ENCODE measurements around the gene SNCB.
A peak's percentile ranks its signal among the peaks of the same experiment; 100 is the strongest.
"Not testable (repeated sequence)": the region's sequence is repeated elsewhere in the genome, so short reads cannot be mapped to it uniquely, and the experiment has no call there.

The SNCB gene

DNA sequence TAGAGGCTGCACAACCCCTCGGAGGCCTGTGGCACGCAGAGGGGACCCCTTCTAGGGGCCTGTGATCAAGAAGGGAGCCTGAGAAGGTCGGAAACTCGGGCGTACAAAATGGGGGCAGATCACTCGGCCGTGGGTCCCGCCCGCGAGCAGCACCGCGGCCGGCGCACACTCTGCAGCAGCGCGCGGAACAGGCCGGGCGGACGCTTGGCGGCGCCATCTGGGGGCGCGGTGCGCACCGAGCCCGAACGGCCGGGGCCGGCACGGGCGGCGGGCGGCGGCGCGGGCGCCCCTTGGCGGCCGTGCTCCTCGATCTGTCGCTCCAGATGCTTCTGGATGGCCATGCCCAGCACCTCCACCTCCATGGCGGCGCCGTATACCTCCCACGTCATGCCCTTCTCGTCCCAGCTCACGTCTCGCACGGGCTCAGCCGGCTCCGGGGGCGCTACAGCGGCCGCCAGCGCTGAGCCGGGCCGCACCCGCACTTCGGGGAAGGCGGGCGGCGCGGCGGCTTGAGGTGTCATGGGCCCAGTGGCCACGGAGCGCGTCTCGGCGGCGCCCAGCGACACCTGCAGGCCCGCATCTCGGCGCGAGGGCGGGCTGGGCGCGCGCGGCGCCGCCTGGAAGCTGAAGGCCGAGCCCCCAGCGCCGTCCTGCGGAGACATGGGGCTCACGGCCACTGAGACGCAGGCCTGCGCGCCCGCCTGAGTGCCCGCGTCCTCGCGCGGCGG, 33.5 kb downstream of the SNCB start:
- DNase-seq, result no peak

DNA sequence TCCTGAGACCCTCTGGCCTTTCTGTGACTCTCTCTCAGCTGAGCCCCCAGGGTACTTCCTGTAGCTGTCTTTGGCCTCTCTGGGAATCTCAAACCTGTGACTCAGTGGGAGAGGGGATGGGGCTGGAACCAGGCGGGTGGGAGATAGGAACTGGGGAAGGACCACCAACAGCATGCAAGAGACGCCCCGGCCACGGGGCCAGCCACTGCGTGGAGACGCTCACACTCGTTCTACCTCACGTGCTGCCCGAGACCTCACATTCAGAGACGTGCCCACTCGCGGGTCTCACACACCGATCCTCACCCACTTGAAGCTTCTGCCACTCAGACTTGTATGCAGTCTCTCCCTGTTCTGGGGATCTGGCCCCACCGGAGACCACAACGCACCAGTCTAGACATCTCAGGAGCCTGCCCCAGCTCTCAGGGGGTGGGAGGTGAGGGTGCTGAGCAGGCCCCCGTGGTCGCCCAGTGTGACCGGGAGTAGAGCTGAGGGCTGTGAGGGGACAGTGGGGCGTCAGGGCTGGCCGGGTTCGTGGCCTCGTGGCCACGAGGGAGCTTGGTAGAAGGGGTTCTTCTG, 34.2 kb downstream of the SNCB start:
- no peak for DNase-seq

GRCh38 chr5:176595386-176595943, 34.9 kb downstream of the SNCB start:
- no peak for DNase-seq

DNA sequence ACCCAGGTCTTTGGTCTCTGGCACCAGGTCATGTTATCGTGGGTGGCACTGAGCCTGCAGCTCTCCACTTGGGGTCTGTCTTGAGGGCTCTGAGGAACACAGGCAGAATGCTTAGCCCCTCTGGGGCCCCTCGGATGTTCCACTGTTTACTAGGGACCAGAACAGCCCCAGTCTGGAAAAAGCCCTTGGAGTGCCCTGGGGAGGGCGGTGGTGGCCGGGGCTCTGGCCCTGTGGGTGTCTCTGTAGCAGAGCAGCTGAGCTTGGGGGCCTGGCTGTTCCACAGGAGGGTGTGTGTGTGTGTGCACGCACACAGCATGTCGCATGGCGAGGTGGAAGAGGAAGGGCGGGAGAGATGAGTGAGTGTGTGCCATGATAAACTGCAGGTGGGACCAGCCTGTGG, 35.8 kb downstream of the SNCB start:
- DNase-seq, result no peak

DNA sequence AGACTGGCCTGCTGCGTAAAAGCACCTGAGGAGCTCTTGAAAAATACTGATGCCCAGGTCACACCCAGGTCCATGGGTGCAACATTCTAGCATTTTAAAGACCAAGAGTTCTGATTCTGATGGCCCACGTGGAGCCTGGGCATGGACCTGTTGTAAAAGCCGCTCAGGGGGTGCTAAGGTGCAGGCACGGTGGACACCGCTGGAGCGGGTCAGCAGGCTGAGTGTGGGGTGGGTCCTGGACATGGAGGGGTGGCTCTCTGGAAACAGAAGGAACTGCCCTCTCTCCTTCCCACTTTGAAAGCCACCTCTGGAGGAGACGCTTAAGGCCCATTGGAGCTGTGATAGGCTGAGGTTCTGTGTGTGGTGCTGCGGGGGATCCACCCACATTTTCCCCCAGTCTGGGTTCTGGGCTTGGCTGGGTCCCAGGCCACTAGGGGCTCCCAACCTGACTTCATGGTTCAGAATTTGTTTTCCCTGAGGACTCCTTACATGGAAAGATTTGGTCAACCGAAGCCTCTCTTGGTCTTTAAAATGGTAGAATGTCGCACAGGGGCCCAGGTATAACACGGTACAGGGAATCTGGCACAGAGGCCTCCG, 37.0 kb downstream of the SNCB start:
- DNase-seq, result no peak

- DNase-seq, result no peak
These were observed 37.8 kb downstream of the SNCB start for GRCh38 chr5:176592573-176592972.

GRCh38 chr5:176591667-176592066, 38.7 kb downstream of the SNCB start:
- not testable (repeated sequence) for DNase-seq

- peak; percentile 6 for DNase-seq
These were observed 40.2 kb downstream of the SNCB start for GRCh38 chr5:176590035-176590717.

DNA sequence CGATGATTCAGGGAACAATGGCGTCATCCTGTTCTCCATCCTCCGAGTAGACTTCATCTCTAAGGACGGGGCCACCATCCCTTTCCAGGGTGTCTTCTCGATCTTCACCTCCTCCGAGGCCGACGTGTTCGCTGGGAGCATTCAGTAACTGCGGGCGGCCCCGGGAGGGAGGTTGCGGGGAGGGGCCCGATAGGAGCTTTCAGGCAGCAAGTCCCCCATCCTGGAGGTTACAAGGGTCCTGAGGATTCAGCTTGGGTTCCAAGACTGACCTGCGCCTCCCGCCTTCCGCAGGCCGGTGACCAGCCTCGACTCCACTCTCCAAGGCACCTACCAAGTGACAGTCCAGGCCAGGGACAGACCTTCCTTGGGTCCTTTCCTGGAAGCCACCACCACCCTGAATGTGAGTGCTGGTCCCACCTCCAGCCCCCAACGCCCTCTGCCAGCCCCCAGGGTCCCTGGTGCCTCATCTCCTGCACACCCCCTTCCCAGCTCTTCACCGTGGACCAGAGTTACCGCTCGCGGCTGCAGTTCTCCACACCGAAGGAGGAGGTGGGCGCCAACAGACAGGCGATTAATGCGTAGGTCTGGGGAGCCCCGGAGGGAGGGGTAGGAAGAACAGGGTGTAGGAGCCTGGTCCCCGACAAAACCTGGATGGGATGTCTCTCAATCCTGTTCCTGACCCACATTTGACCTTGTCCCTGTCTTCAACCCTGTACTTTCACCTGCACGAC, 41.1 kb downstream of the SNCB start:
- DNase-seq, result no peak

DNA sequence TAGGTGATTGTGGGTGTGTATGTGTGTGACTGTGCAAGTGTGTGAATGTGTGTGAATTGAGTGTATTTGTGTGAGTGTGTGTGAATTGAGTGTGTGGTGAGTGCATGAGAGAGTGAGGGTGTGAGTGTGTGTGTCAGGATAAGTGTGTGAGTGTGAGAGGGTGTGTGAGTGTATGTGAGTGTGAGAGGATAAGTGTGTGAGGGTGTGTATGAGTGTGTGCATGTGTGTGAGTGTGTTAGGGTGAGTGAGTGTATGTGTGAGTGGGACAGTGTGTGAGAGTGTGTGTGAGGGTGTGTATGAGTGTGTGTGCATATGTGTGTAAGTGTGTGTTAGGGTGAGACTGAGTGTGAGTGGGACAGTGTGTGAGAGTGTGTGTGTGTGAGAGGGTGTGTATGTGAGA, 42.0 kb downstream of the SNCB start:
- DNase-seq, result no peak

DNA sequence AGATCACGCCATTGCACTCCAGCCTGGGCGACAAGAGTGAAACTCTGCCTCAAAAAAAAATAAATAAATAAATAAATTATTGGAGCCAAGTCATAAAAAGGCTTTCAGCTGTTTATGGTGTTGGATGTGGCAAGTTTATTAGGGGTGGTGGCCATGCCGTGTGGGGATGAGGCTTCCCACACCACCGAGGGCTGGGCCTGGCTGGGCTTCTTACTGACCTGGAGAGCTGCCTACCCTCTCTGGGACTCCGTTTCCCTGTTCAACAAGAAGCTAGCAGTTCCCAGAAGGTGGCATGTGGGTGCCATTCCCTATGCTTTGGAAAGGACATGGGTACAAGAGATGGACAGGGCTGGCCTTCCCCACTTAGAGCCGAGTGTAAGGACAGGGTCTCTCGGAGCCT, 42.9 kb downstream of the SNCB start:
- no peak for DNase-seq

GRCh38 chr5:176583076-176583475, 47.3 kb downstream of the SNCB start:
- DNase-seq, result no peak

- DNase-seq, result no peak
These were observed 49.0 kb downstream of the SNCB start for GRCh38 chr5:176581361-176581760.

DNA sequence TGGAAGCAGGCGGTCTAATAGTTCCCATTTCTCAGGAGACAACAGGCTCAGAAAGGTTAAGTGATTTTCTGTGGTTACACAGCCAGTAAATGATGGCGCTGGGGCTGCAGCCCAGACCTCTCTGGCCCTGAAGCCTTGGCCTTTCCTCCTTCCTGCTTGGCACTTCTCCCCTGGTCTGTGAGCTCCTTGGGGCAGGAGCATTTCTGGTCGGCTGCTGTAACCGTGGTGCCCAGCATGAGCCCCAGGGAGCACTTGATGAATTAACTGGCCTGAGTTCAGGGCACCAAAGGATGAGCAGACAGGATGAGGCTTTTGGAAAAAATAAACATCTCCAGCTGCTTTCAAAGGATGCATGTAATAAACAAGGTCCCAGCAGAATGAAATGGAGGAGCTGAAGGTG, 51.0 kb downstream of the SNCB start:
- no peak for DNase-seq

DNA sequence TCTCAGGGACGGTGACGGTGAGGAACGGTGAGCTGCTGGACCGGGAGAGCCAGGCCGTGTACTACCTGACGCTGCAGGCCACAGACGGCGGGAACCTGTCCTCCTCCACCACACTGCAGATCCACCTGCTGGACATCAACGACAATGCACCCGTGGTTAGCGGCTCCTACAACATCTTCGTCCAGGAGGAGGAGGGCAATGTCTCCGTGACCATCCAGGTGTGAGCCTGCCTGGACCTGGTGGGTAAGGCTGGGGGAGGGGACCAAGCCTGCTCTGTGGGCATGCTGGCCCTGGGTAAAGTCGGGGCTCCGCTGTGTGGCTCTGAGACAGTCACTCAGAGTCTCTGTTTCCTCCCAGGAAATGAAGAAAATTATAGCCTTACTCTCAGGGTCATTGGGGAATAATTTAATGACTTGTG, 51.9 kb downstream of the SNCB start:
- DNase-seq, result no peak

DNA sequence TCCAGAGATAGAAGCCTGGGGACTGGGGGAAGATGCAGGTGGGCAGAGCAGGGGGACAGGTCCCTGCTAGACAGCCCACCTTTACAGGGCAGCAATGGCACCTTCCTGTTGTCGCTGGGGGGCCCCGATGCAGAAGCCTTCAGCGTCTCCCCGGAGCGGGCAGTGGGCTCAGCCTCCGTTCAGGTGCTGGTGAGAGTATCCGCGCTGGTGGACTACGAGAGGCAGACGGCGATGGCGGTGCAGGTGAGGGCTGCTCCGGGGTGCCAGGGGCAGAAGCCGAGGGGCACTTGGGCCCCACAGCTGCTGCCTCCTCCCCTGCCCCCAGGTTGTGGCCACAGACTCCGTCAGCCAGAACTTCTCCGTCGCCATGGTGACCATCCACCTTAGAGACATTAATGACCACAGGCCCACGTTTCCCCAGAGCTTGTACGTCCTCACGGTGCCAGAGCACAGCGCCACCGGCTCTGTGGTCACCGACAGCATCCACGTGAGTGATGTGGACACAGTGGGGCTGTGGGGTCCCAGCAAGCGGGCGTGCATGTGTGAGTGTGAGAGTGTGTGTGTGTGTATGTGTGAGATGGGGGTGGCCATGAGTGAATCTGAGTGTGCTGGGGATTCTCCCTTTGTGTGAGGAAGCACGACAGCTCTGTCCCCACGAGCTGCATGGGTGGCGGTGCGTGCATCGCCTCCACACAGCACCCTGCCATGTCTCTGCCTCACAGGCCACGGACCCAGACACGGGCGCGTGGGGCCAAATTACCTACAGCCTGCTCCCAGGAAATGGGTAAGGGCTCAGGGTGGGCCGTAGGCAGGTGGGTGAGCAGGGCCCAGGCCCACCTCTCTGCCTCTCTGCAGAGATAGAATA, 52.8 kb downstream of the SNCB start:
- no peak for DNase-seq

DNA sequence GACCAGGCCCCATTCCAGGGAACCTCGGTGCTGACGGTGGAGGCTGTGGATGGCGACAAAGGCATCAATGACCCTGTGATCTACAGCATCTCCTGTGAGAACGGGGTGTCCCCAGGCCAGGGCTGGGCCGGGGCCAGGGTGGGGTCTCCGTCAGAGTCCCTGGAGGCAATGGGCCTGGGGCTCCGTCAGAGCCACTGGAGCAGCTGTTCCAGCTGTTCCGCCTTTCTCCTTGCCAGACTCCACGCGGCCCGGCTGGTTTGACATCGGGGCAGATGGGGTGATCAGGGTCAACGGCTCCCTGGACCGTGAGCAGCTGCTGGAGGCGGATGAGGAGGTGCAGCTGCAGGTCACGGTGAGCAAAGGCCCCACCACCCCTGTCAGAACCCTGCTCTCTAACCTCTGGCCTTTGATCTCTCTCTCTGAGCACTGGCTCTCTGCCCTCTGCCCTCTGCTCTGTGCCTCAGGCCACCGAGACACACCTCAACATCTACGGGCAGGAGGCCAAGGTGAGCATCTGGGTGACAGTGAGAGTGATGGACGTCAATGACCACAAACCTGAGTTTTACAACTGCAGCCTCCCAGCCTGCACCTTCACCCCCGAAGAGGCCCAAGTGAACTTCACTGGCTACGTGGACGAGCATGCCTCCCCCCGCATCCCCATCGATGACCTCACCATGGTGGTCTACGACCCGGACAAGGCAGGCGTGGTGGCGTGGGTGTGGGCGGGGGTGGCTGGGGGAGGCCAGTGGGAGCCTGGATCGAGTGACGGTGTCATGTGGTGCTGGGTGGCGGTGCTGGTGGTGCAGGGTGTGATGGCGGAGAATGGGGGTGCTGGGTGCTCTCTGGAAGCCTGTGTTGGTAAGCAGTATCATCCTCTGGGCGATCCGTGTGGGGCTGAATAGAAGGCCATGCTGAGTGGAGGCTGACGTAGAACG, 54.6 kb downstream of the SNCB start:
- no peak for DNase-seq

DNA sequence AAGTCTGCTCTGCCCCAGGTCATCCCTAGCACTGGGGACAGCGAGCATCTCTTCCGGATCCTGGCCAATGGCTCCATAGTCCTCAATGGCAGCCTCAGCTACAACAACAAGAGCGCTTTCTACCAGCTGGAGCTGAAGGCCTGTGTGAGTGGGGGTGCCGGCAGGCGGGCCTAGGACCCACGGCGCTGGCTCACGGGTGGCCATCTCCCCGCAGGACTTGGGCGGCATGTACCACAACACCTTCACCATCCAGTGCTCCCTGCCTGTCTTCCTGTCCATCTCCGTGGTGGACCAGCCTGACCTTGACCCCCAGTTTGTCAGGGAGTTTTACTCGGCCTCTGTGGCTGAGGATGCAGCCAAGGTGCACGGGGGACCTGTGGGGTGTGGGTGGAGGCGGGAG, 55.3 kb downstream of the SNCB start:
- no peak for DNase-seq

- no peak for DNase-seq
These were observed 56.1 kb downstream of the SNCB start for GRCh38 chr5:176574297-176574591.

GRCh38 chr5:176573564-176574296, 56.6 kb downstream of the SNCB start:
- DNase-seq, result peak; percentile 8
